T-helper 2 cell treated with Interferon-gamma antibody and Interleukin-4, amounts not matched to agents 100 ng/mL and 5 ng/mL, for 36 hours (primary cell): ENCODE results near the gene SEMA5B. TPM values are rescaled to one million over a fixed set of nuclear protein-coding genes. Genes with fewer than 3 reads are reported as not detected.

ENCODE experiments used
- intact Hi-C: fragments of 100-400 bp; cut with micrococcal nuclease; formaldehyde crosslinking; loops from one replicate; pipeline ENCODE4 v1.15.1; 2023
- total RNA-seq: library from RNA; stranded (reverse); gene quantifications from 2 replicates; pipeline ENCODE4 v1.2.3, GENCODE V29; 2022

Gene SEMA5B
- total RNA-seq, 1 donor from 2014 or later: not detected

GRCh38 chr3:122928396-122929187 lies 99.0 kb downstream of the SEMA5B start:
- intact Hi-C loops: loop anchor here (10.0 kb wide), 1 partner anchor 174 kb away; no protein-coding TSS in a partner anchor

GRCh38 chr3:122927726-122928125 lies 99.8 kb downstream of the SEMA5B start:
- intact Hi-C loops: loop anchor here (10.0 kb wide), 1 partner anchor 173 kb away; no protein-coding TSS in a partner anchor

- intact Hi-C loops: loop anchor here (10.0 kb wide), 1 partner anchor 172 kb away; no protein-coding TSS in a partner anchor
These were observed 100.8 kb downstream of the SEMA5B start for GRCh38 chr3:122926811-122927210.

- intact Hi-C loops: loop anchor here (10.0 kb wide), 1 partner anchor 172 kb away; no protein-coding TSS in a partner anchor
These were observed 101.2 kb downstream of the SEMA5B start for GRCh38 chr3:122926322-122926721.

GRCh38 chr3:122925756-122926155 lies 101.8 kb downstream of the SEMA5B start:
- intact Hi-C loops: loop anchor here (10.0 kb wide), 1 partner anchor 171 kb away; no protein-coding TSS in a partner anchor

GRCh38 chr3:122924056-122924455 lies 103.5 kb downstream of the SEMA5B start:
- intact Hi-C loops: loop anchor here (10.0 kb wide), 1 partner anchor 169 kb away; no protein-coding TSS in a partner anchor

GRCh38 chr3:122923611-122924010 lies 104.0 kb downstream of the SEMA5B start:
- intact Hi-C loops: loop anchor here (10.0 kb wide), 1 partner anchor 169 kb away; no protein-coding TSS in a partner anchor

GRCh38 chr3:122921791-122922651 lies 105.5 kb downstream of the SEMA5B start:
- intact Hi-C loops: loop anchor here (10.0 kb wide), 1 partner anchor 167 kb away; no protein-coding TSS in a partner anchor

- intact Hi-C loops: loop anchor here (10.0 kb wide), 1 partner anchor 166 kb away; no protein-coding TSS in a partner anchor
These were observed 106.6 kb downstream of the SEMA5B start for GRCh38 chr3:122920986-122921385.

- intact Hi-C loops: no loop called here
These were observed 108.3 kb downstream of the SEMA5B start for GRCh38 chr3:122919291-122919610.

GRCh38 chr3:122918576-122919290 lies 108.8 kb downstream of the SEMA5B start:
- intact Hi-C loops: no loop called here

GRCh38 chr3:122917412-122917811 lies 110.2 kb downstream of the SEMA5B start:
- intact Hi-C loops: no loop called here

- intact Hi-C loops: no loop called here
These were observed 111.0 kb downstream of the SEMA5B start for GRCh38 chr3:122916580-122916979.

GRCh38 chr3:122916084-122916483 lies 111.5 kb downstream of the SEMA5B start:
- intact Hi-C loops: no loop called here

GRCh38 chr3:122915300-122916055 lies 112.1 kb downstream of the SEMA5B start:
- intact Hi-C loops: no loop called here

GRCh38 chr3:122913539-122914100 lies 113.9 kb downstream of the SEMA5B start:
- intact Hi-C loops: no loop called here

GRCh38 chr3:122912772-122913538 lies 114.6 kb downstream of the SEMA5B start:
- intact Hi-C loops: no loop called here

- intact Hi-C loops: no loop called here
These were observed 115.7 kb downstream of the SEMA5B start for GRCh38 chr3:122911901-122912300.

GRCh38 chr3:122908251-122908650 lies 119.3 kb downstream of the SEMA5B start:
- intact Hi-C loops: no loop called here
